B cell (primary cell): Measurements from ENCODE around the gene OR8B8. TPM values are rescaled to one million over a fixed set of nuclear protein-coding genes. Genes with fewer than 3 reads are reported as not detected.

Experiments
- ATAC-seq: fragments of 200-7000 bp; cut with Tn5 transposase; one replicate; pipeline ENCODE4 v1.10.0; 2021; ENCODE audit warnings: low read depth, mild to moderate bottlenecking, moderate number of reproducible peaks, moderate library complexity
- CTCF ChIA-PET: fragments of 350-600 bp; sonication (Branson Sonifier 250); formaldehyde crosslinking; loops from one replicate; lab custom pipeline; 2021; ENCODE audit warnings: antibody characterized with exemption, inconsistent platforms; lab: Charles Lee
- POLR2A ChIA-PET: fragments of 350-600 bp; sonication (Branson Sonifier 250); formaldehyde crosslinking; loops from one replicate; lab custom pipeline; 2021; ENCODE audit warnings: antibody characterized with exemption; lab: Charles Lee
- DNase-seq: peaks from one replicate; pipeline ENCODE4 v3.0.0; 2013
- H2AFZ ChIP-seq: 2 replicates; pipeline ENCODE4 v1.6.1; 2012; ENCODE audit warnings: mild to moderate bottlenecking, low read depth, low read length; ENCODE audit not compliant: insufficient read depth, poor library complexity, severe bottlenecking
- H3K27ac ChIP-seq, 2 donors: 1 replicate in 1 of 2; 2 replicates in 1 of 2; pipeline ENCODE4 v1.5.1; 2012 to 2013; ENCODE audit warnings: low read length in 2 of 2, mild to moderate bottlenecking in 2 of 2, moderate library complexity in 1 of 2
- H3K27me3 ChIP-seq, 4 experiments: fragments of 200-600 bp in 1 of 4; sonication (generic) in 1 of 4; replicated peaks in 1 of 4; 1 replicate in 2 of 4; 2 replicates in 2 of 4; pipeline versions ENCODE4 v1.6.1 to v1.7.0; 2013 to 2016; ENCODE audit warnings: low read length in 3 of 4, mild to moderate bottlenecking in 2 of 4, mixed read lengths in 1 of 4, moderate library complexity in 1 of 4; ENCODE audit not compliant: insufficient read depth in 4 of 4, control insufficient read depth in 3 of 4; ENCODE audit errors: control extremely low read depth in 1 of 4
- H3K36me3 ChIP-seq, 2 experiments: replicated peaks in 1 of 2; 1 replicate in 1 of 2; 2 replicates in 1 of 2; pipeline versions ENCODE4 v1.6.1 to v1.7.1; 2013; ENCODE audit warnings: low read length in 1 of 2; ENCODE audit not compliant: insufficient read depth in 2 of 2, control insufficient read depth in 1 of 2; ENCODE audit errors: control extremely low read depth in 1 of 2, extremely low read depth in 1 of 2
- H3K4me1 ChIP-seq, 2 donors: fragments of 200-600 bp in 1 of 2; sonication (generic) in 1 of 2; 1 replicate in 1 of 2; 2 replicates in 1 of 2; pipeline versions ENCODE4 v1.5.1 to v1.6.1; 2013 to 2017; ENCODE audit warnings: low read length in 2 of 2; ENCODE audit not compliant: control insufficient read depth in 2 of 2, insufficient read depth in 2 of 2
- H3K4me2 ChIP-seq: replicated peaks from 2 replicates; pipeline ENCODE3; 2012; ENCODE audit warnings: mild to moderate bottlenecking, low read depth, low read length; ENCODE audit not compliant: poor library complexity, severe bottlenecking
- H3K4me3 ChIP-seq, 5 experiments: fragments of 200-600 bp in 1 of 5; sonication (generic) in 1 of 5; 1 replicate in 3 of 5; 2 replicates in 2 of 5; pipeline versions ENCODE4 v1.5.1 to v1.7.0; 2011 to 2016; ENCODE audit warnings: low read length in 4 of 5, mild to moderate bottlenecking in 4 of 5, low read depth in 2 of 5, control low read depth in 1 of 5, moderate library complexity in 1 of 5; ENCODE audit not compliant: insufficient read depth in 1 of 5; ENCODE audit errors: control extremely low read depth in 1 of 5, extremely low read depth in 1 of 5
- H3K79me2 ChIP-seq: fragments of 200-600 bp; sonication (generic); one replicate; pipeline ENCODE4 v1.6.0; 2016; ENCODE audit warnings: low read length; ENCODE audit not compliant: control insufficient read depth, insufficient read depth
- H3K9ac ChIP-seq: fragments of 200-600 bp; sonication (generic); 2 replicates; pipeline ENCODE4 v1.6.1; 2017; ENCODE audit warnings: mild to moderate bottlenecking, low read length, moderate library complexity
- H3K9me3 ChIP-seq, 3 donors: one replicate each; pipeline versions ENCODE4 v1.6.1 to v1.7.1; 2013; ENCODE audit warnings: low read length in 2 of 3; ENCODE audit not compliant: control insufficient read depth in 2 of 3, insufficient read depth in 1 of 3; ENCODE audit errors: control extremely low read depth in 1 of 3
- H4K20me1 ChIP-seq: 2 replicates; pipeline ENCODE4 v1.6.0; 2012; ENCODE audit warnings: mild to moderate bottlenecking, low read length; ENCODE audit not compliant: insufficient read depth, control insufficient read depth, poor library complexity, severe bottlenecking
- H3K27ac Mint-ChIP-seq: one replicate; pipeline ENCODE4 v1.8.0; 2021; ENCODE audit warnings: mixed read lengths
- H3K27me3 Mint-ChIP-seq: one replicate; pipeline ENCODE4 v1.8.0; 2021; ENCODE audit warnings: mixed read lengths
- H3K4me1 Mint-ChIP-seq: one replicate; pipeline ENCODE4 v1.8.0; 2021; ENCODE audit warnings: mixed read lengths
- H3K4me3 Mint-ChIP-seq: one replicate; pipeline ENCODE4 v1.8.0; 2021; ENCODE audit warnings: mixed read lengths
- H3K9me3 Mint-ChIP-seq: one replicate; pipeline ENCODE4 v1.8.0; 2022; ENCODE audit warnings: mixed read lengths; ENCODE audit not compliant: insufficient read depth
- CTCF ChIP-seq: fragments of 200-600 bp; IDR thresholded peaks from one replicate; pipeline ENCODE4 v1.8.0; 2022; ENCODE audit warnings: antibody characterized with exemption, mild to moderate bottlenecking
- EZH2 ChIP-seq: IDR thresholded peaks from 2 replicates; pipeline ENCODE4 v1.6.1; 2012; ENCODE audit warnings: borderline replicate concordance, low read depth, mild to moderate bottlenecking, moderate library complexity, low read length; ENCODE audit not compliant: insufficient read depth, poor library complexity, severe bottlenecking
- WGBS: methylation state at CpG from one replicate; pipeline ENCODE4 v1.1.5; 2013; ENCODE audit warnings: missing lambda C conversion rate; ENCODE audit not compliant: insufficient coverage; 5-methylcytosine and 5-hydroxymethylcytosine counted together
- intact Hi-C: fragments of 100-400 bp; cut with micrococcal nuclease; formaldehyde crosslinking; loops from one replicate; pipeline ENCODE4 v1.10.0; 2022
- polyA plus RNA-seq: library from polyadenylated mRNA; depleted of rRNA; stranded (reverse); fragments of >200 nt; gene quantifications from 2 replicates; pipeline ENCODE4 v1.2.3, GENCODE V29; 2012
- total RNA-seq, 2 donors: library from RNA; stranded (reverse); fragments of 120-200 nt in 1 of 2; gene quantifications; 1 replicate in 1 of 2; 2 replicates in 1 of 2; pipeline versions ENCODE4 v1.2.3 to v1.2.4, GENCODE V29; 2013 to 2022

OR8B8 gene
- total and polyA plus RNA-seq, 2 donors (not counting 1 experiment from before 2014, with no cell fraction given): not detected

DNA sequence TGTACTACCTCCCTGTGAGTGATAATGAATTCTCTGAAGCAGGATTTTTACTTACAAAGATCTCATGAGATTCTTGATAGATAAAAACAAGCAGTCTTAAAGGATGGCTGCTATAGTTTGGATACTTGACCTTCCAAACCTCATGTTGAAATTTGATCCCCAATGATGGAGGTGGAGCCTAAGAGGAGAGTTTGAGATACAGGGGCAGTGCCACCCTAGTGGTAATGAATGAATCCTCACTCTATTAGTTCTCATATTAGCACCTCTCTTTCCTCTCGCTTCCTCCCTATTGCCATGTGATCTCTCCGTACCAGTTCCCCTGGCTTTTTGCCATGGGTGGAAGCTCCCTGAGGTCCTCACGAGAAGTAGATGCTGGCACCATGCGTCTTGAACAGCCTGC is 37.9 kb upstream of the OR8B8 start:
- TF ChIP-seq EZH2 (no peak), CTCF (no peak)
- intact Hi-C loops: no loop called here
- peaks cover 28% of the 10 kb centered on the region for H3K27me3 Mint-ChIP-seq

GRCh38 chr11:124482362-124483147 is 37.1 kb upstream of the OR8B8 start:
- Histone ChIP-seq H3K9ac (no peak overlapping the region), H3K9me3 (no peaks in the 10 kb centered on the region), H2AFZ (no peak overlapping the region), H3K79me2 (no peaks in the 10 kb centered on the region), H3K4me2 (no peak overlapping the region), H4K20me1 (no peaks in the 10 kb centered on the region), H3K4me3 (no peak overlapping the region), H3K36me3 (no peaks in the 10 kb centered on the region), H3K27ac (no peak overlapping the region), H3K27me3 (peaks cover 0 to 3% (median 0%) of the 10 kb centered on the region in 4 experiments), H3K4me1 (peaks cover 2 to 4% of the 10 kb centered on the region in 2 donors)
- intact Hi-C loops: no loop called here
- no peak for ATAC-seq
- H3K4me3 Mint-ChIP-seq: no peak overlapping the region
- WGBS: 87% methylated on average over 6 of the region's 9 CpGs
- ChIA-PET POLR2A (no interaction called here), CTCF (no interaction called here)
- TF ChIP-seq EZH2 (no peak), CTCF (no peak)
- H3K27ac Mint-ChIP-seq: no peak overlapping the region
- H3K27me3 Mint-ChIP-seq: peaks cover 28% of the 10 kb centered on the region
- no peak for DNase-seq
- peaks cover 9% of the 10 kb centered on the region for H3K4me1 Mint-ChIP-seq
- H3K9me3 Mint-ChIP-seq: no peaks in the 10 kb centered on the region

More for the DNA sequence above, 37.9 kb upstream of the OR8B8 start:
- ChIA-PET CTCF (no interaction called here), POLR2A (no interaction called here)
- H3K27ac Mint-ChIP-seq: no peak overlapping the region
- Histone ChIP-seq H4K20me1 (no peaks in the 10 kb centered on the region), H3K9ac (no peak overlapping the region), H3K27ac (no peak overlapping the region), H3K9me3 (no peaks in the 10 kb centered on the region), H3K4me3 (no peak overlapping the region), H2AFZ (no peak overlapping the region), H3K4me2 (no peak overlapping the region), H3K27me3 (peaks cover 0 to 3% (median 0%) of the 10 kb centered on the region in 4 experiments), H3K36me3 (no peaks in the 10 kb centered on the region), H3K79me2 (no peaks in the 10 kb centered on the region), H3K4me1 (peaks cover 2 to 4% of the 10 kb centered on the region in 2 donors)
- ATAC-seq (no peak), DNase-seq (no peak)
- H3K4me3 Mint-ChIP-seq: no peak overlapping the region
- H3K9me3 Mint-ChIP-seq: no peaks in the 10 kb centered on the region
- 75% methylated on average over 3 of the region's 4 CpGs for WGBS
- peaks cover 9% of the 10 kb centered on the region for H3K4me1 Mint-ChIP-seq
